HG03097 (cell line): ENCODE measurements around the gene HES4.
A peak's percentile ranks its signal among the peaks of the same experiment; 100 is the strongest.

Experiments
- ATAC-seq: cut with Tn5 transposase; IDR thresholded peaks from one replicate; pipeline ENCODE4 v1.9.1; 2021; ENCODE audit not compliant: unreplicated experiment, low FRiP score

Gene HES4

DNA sequence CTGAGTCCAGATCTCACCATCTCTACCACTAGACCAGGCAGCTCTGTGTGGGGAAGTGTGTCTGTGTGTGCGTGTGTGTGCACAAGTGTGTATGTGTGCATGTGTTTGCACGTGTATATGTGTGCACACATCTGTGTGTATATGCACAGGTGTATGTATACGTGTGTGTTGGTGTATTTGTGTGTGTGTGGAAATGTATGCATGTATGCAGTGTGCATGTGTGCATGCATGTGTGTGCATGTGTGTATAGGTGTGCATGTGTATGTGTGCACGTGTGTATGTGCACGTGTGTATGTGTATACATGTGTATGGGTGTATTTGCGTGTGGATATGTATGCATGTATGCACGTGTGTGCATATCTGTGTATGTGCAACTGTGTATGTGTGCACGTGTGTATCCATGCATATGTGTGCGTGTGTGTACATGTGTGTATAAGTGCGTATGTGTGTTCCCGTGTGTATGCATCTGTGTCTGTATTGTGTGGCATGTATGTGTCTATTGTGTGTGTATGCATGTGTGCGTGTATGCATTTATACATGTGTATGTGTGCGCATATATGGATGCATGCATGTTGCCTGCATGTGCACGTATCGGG lies 30.5 kb downstream of the HES4 start:
- ATAC-seq, result no peak

DNA sequence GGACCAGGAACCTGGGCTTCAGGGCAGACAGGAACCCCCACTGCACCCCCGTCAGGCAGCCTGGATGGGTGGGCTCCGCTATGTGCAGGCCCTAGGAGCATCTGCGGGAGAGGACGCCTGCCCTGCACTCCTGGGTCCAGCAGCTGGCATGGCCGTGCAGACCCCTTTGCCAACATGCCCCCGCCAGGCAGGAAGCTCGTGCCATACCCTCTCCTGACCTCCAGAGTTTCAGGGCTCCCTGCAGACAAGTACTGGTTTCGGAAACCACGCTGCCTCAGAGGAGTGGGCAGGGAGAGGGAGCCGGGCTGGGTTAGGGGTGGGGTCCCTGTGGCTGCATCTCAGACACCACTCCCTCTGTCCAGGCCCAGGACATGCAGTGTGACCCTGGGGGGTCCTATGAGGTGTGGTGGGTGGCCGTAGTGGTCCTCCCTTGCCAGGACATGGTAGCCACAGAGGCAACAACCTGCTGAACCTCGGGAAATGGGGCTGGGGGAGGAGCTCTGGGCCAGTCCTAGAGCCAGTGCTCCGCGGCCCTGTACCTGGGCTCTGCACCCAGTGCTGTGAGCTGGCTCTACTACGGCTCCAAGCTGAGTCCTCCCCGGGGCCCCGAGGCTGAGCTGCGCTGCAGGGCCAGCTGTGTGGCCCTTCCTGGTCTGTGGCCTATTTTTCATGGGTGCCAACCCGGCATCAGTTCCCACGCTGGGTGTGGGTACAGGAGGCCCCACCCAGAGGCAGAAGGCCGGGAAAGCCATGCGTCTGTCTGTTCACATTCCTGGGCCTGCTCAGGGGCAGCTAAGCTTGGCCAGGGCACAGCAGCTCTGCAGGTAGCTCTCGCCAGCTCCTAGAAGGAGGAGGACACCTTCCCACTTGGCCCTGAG lies 32.2 kb downstream of the HES4 start:
- ATAC-seq, result no peak

DNA sequence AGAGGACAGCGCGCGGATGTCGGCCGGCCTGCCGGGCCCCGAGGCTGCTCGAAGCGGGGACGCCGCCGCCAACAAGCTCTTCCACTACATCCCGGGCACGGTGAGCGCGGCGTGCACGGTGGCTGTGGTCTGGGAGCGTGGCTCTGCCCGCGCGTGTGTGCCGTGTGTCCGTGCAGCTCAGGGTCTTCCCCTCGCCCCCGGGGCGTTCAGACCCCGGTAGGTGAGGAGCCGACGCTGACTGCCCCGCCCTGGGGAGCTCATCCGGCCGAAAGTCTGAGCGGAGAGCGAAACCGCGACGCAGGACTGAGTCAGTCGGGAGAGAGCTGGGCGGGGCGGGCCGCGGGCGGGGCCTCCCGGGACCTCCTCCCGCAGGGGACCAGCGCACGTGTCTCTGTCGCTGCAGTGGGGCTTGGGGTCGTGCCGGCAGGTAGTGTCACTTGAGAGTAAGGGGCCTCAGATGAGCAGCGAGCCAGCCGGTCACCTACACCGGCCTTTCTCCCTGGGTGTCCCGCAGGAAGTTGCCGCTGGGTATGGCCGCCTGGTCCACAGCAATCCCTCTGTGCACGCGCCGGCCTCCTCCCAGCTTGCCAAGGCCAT lies 33.1 kb downstream of the HES4 start:
- ATAC-seq, result peak; percentile 42

DNA sequence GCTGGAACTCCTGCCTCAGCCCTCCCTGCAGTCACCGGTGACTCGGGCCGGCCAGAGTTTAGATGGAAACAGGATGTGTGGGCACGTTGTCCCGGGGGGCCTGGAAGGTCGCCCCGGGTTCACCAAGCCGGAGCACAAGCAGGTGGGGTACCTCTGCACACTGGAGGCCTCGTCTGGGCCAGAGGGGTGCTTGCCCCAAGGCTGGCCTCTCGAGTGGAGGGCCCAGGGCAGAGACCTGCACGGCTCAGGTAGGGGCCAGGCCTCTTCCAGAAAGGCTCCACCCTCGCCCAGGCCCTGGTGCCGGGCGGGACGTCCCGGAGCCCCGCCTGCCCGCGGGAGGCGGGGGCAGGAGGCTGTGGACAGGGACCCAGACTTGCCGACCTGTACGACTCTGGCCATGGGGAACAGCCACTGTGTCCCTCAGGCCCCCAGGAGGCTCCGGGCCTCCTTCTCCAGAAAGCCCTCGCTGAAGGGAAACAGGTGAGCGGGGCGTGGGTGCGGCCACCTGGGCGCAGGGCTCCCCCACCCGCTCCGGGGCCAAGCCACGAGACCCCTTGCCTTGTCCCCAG lies 33.7 kb downstream of the HES4 start, which contains the start of gene PLEKHN1:
TSS of gene PLEKHN1 (plus strand) at position 348 of the 569 bp plus-strand sequence. CDS start at position 398, 50 bp downstream.
- ATAC-seq, result peak; percentile 4

DNA sequence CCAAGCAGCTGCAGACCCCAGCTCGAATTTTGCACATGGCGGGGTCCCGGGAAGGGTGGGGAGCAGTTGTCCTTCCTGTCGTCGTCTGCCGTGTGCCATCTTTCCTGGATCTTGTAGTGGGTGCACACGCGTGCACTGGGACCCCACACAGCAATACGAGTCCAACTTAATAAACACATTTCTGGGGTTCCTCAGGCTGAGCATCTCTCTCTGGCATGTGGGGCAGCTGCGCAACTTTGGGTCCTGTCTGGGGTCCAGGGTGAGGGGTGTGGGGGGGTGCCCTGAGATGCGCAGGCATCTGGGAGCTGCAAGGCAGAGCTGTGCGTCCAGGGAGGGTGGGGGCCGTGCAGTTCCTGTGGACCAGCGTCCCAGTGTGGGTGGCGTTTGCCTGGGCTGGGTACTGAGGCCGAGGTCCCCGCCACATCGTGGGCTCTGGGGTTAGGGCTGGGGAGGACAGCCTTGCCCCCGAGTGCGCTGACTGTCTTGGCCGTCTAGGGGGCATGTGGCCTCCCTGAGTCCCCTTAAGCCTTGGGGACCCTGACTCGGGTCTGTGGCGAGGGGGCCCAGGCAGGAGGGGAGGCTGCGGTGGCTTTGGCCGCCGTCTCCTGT lies 34.3 kb downstream of the HES4 start:
- no peak for ATAC-seq

DNA sequence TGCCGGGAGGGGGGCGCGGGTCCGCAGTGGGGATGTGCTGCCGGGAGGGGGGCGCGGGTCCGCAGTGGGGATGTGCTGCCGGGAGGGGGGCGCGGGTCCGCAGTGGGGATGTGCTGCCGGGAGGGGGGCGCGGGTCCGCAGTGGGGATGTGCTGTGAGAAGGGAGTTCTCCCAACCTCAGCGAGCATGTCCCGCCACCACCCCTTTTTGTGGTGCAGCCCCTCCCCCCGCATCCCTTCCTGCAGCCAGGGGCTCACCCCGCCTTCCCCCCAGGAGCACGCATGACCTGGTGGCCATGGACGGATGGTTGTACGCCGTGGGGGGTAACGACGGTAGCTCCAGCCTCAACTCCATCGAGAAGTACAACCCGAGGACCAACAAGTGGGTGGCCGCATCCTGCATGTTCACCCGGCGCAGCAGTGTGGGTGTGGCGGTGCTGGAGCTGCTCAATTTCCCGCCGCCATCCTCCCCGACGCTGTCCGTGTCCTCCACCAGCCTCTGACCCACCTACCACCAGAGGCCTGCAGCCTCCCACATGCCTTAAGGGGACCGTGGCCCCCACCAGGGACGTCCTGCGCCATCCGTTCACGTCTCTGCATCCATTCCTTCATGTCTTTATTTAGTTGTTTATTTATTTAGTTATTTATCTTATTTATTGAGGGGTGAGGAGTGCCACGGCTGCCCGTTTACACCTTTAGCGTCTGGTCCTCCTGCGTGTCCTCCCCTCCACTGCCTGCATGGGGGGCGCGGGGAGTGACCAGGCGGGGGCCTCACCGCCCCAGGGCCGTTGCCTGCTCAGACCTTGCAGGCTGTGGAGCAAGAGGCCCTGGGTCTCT lies 35.0 kb downstream of the HES4 start:
- ATAC-seq, result no peak

DNA sequence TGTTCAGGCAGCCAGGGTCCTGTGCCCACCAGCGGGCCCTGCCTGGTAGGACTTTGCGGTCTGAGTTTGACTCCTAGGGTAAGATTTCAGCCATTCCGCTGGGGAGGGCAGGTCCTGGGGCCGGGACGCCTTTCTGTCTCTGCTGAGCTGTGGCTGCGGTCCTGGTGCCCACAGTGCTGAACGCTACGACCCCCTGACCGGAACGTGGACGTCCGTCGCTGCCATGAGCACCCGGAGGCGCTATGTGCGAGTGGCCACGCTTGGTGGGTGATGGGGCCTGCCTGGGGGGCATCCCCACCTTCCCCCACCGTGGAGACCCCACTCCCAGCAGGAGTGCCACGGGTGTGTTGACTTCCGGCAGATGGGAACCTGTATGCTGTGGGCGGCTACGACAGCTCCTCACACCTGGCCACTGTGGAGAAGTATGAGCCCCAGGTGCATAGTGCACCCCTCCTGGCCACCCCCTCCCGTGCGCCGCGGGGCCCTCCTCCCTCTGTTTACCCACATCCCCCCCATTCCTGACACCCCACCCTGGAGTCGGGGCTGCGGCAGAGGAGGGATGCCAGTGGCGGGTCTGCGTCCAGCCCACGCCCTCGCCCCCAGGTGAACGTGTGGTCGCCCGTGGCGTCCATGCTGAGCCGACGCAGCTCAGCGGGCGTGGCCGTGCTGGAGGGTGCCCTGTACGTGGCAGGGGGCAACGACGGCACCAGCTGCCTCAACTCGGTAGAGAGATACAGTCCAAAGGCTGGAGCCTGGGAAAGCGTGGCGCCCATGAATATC lies 36.0 kb downstream of the HES4 start:
- no peak for ATAC-seq

DNA sequence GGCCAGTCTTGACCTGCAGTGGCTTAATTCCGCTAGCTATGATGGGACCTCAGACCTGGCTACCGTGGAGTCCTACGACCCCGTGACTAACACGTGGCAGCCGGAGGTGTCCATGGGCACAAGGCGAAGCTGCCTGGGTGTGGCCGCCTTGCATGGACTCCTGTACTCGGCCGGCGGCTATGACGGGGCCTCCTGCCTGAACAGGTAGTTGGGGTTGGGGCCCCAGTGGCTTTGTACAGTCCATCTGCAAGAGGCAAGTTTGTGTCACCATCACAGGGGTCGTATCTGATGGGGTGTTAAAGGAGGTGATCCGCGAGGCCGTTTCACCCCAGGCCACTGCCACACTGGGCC lies 36.6 kb downstream of the HES4 start:
- no peak for ATAC-seq

DNA sequence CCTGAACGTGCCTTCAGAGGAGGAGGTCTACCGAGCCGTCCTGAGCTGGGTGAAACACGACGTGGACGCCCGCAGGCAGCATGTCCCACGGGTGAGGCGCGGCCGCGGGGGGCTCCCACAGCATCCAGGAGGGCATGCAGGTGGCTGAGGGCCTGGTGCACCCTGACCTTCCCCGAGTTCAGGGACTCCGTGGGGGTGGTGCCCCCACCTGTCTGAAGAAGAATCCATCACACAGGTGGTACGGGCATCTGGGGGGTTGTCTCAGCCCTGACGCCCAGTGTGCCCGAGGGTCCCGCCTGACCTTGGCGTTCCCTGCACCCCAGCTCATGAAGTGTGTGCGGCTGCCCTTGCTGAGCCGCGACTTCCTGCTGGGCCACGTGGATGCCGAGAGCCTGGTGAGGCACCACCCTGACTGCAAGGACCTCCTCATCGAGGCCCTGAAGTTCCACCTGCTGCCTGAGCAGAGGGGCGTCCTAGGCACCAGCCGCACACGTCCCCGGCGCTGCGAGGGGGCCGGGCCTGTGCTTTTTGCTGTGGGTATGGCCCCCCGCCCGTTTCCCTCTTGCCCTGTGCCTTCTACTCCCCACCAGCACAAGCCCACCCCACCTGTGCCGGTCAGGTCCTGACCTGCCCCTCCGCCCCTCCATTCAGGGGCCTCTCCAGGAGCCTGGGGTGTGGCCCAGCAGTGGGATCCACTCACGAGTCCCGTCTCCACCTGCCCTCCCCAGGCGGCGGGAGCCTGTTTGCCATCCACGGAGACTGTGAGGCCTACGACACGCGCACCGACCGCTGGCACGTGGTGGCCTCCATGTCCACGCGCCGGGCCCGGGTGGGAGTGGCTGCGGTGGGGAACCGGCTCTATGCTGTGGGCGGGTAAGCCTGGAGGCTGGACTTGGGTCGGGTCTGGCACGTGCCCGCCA lies 37.3 kb downstream of the HES4 start:
- no peak for ATAC-seq

DNA sequence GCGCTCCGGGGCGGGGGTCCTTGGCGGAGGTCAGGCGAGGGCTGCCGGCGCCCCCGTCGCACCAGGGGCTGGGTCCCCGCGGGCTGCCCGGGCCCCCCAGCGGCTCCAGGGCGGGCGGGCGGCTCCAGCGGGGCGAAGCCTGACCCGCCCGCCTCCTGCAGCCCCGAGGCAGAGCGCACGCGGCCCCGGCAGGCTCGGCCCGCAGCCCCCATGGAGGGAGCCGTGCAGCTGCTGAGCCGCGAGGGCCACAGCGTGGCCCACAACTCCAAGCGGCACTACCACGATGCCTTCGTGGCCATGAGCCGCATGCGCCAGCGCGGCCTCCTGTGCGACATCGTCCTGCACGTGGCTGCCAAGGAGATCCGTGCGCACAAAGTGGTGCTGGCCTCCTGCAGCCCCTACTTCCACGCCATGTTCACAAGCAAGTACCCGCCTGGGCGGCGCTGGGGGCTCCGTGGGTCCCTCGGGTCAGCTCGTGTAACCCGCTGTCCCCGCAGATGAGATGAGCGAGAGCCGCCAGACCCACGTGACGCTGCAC lies 38.7 kb downstream of the HES4 start:
- no peak for ATAC-seq

DNA sequence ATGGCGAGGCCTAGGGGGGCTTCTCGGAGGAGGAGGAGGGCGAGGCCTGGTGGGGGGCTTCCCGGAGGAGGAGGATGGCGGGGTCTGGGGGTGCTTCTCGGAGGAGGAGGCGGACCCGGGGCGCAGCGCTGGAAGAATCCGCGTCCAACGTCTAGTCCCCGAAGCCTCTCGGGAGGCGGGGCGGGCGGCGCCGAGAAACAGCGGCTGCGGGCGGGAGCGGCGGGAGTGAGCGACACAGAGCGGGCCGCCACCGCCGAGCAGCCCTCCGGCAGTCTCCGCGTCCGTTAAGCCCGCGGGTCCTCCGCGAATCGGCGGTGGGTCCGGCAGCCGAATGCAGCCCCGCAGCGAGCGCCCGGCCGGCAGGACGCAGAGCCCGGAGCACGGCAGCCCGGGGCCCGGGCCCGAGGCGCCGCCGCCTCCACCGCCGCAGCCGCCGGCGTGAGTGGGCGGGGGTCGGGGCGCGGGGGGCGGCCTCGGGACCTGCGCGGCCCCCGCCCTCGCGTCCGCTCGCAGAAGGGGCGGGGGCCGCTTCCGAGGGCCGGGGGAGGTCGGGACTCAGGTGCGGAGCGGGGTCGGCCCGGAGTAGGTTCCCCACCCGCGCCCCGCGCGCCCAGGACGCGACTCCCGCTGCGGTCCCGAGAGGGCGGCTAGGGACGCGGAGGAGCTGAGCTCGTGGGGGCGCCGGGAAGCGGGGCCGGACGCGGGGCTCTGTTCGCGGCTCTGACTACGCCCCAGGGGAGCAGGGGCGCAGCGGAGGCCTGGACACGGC lies 39.4 kb downstream of the HES4 start, which contains the start of gene KLHL17:
TSS of gene KLHL17 (plus strand) at position 222 of the 769 bp plus-strand sequence. CDS start at position 332, 110 bp downstream.
- ATAC-seq, result peak; percentile 37

DNA sequence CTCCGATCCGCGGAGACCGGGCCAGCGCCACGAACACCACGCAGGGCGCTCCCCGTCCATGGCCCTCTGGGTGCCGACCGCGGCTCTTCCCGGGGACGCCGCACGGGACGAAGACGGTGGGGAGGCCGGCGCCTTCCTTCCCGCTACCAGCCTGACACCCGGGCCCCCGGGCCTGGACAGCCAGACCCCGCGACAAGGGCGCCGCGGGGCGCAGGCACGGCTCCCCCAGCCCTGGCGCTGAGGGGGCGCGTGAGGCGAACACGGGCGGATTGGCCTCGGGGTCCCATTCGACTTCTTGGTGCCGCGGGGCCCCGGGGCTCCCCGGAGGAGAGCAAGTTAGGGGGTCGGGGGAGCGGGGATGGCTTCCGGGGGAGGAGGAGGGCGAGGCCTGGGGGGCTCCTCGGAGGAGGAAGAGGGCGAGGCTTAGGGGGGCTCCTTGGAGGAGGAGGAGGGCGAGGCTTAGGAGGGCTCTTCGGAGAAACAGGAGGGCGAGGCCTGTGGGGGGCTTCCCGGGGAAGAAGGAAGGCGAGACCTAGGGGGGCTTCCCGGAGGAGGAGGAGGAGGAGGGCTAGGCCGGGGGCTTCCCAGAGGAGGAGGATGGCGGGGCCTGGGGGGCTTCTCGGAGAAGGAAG lies 40.0 kb downstream of the HES4 start:
- ATAC-seq, result no peak

DNA sequence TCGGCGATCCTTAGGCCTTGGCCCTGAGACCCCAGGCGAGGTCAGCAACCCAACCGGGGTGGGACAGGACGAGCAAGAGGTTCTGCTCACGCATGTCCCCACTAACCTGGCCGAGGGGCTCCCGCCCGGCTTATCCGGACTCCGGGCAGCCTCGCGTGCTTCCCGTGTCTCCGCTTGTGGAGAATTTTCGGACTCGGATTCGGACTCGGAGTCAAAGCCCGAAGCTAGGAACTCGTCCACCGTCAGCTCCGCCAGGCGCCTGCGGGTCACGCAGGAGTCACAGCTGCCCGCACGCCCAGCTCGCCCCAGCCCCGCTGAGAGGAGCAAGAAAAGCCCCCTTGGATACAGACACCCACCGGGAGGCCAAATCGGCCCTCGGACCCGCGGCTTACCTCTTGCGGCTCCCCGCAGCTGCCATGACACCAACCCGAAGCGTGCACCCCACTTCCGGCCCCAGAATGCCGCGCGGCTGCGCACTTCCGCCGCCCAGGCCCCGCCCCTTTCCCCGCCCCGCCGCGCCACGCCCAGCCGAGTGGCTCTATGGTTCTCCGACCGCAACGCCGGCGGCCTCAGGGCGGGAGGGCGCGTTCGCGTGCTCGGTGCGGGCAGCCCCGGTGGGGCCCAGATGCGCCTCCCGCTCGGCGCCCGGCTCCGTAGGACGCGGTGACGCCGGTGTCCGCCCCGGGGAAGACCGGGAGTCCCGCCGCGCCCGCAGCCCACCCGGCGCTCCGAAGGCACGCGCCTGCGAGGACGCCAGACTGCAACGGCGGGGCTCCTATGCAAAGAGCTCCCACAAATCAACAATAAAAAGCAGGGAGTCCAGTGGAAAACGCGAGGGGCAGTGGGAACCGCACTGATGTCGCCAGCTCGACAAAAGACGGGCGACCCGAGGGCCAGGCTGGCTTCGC lies 40.8 kb downstream of the HES4 start, which contains the start of gene NOC2L:
TSS of gene NOC2L (minus strand) at position 434 of the 908 bp plus-strand sequence. CDS start at position 418, 16 bp downstream.
- peak; percentile 52 for ATAC-seq

DNA sequence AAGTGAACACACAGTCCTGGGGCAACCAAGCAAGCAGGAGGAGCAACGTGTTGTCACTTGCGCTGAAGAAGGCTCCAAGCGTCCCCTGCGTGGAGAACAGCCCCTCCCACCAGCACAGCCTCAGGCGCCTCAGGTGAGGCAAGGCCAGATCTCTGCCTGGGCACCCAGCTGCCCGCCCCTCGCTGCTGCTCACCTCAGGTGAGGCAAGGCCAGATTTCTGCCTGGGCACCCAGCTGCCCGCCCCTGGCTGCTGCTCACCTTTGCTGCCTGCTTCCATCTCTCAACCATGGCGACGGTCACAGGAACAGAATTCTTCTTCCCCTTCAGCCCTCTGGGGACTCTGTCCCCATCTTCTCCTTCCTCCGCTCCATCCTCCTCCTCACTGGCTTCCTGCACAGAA lies 43.3 kb downstream of the HES4 start:
- no peak for ATAC-seq

DNA sequence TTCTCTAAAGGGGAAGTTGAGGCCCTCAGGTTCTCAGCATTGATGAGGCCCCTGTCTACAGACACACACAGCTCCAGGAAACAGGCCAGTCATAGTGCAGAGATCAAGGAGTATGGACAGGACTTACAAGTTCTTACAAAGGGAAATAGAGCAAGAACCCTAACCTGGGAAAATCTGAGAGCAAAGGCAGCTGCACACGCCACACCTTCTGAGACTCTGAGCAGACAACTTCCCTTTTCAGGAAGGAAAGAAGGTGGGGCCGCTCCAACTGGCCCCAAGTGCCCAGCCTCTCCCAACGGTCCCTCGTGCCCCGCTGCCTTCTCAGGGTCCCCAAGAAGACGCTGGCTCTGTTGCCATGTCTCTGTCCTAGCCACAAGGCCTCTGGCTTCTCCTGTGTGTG lies 44.4 kb downstream of the HES4 start:
- no peak for ATAC-seq

DNA sequence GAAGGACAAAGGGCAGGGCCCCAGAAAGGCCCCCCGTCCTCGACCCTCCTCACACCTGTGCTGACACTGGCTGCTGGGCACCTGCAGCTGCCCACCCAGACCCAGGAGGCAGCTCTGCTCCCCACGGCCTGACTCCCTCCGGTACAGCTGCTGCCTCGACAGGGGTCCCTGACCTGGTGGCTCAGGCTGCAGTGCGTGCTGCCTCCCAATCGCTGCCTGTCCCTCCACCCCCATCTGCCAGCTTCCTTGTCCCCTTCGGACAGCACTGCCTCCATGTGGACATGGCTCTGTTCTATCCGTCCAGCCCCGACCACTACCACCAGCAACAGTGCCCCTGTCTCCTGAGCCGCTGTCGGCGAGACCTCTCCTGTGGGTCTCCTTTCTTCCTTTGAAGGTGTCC lies 45.0 kb downstream of the HES4 start:
- ATAC-seq, result no peak
